ENCODE measurements around the gene SPAM1. TPM values are rescaled to one million over a fixed set of nuclear protein-coding genes. Genes with fewer than 3 reads are reported as not detected.

The SPAM1 gene
- total RNA-seq, 2 donors from 2014 or later, result not detected

GRCh38 chr7:123918309-123918708 lies 6.7 kb upstream of the SPAM1 start:
- H3K4me1 ChIP-seq, result no peaks in the 10 kb centered on the region
- DNase-seq, result no peak
- H3K27me3 ChIP-seq, result no peaks in the 10 kb centered on the region
- no peak for TF ChIP-seq CTCF (IDR thresholded peaks at IDR 0.05)
- no peak overlapping the region for H3K4me3 ChIP-seq
- intact Hi-C loops (cut with DNase I), result no loop called here
- no peak overlapping the region for H3K9ac ChIP-seq (ENCODE audit: low read depth in 2 of 2, low read length in 2 of 2)
- H3K27ac ChIP-seq, result no peak overlapping the region
- H3K9me3 ChIP-seq, result no peaks in the 10 kb centered on the region
- no peaks in the 10 kb centered on the region for H3K36me3 ChIP-seq

DNA sequence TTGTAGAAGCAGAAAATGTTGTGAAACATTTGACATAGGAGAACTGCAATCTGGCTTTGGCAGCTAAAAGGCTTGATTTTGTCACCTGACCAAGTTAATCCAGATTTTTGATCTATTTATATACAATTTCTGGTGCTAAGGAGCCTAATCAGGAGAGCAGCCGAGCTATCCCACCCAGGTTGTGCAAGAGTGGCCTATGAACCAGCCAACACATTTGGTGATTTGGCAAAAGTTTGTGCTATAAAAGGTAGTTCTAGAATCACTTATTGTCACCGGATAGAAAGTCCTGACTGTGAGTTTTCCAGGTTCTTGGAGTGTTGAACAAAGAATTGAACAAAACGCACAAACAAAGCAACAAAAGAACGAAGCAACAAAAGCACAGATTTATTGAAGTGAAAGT lies 1.4 kb upstream of the SPAM1 start:
- Histone ChIP-seq H3K9me3 (no peaks in the 10 kb centered on the region), H3K4me1 (no peaks in the 10 kb centered on the region), H3K27me3 (no peaks in the 10 kb centered on the region), H3K9ac (ENCODE audit: low read depth in 2 of 2, low read length in 2 of 2) (no peak overlapping the region), H3K36me3 (no peaks in the 10 kb centered on the region), H3K4me3 (no peak overlapping the region), H3K27ac (no peak overlapping the region)
- no peak for DNase-seq
- TF ChIP-seq CTCF (IDR thresholded peaks at IDR 0.05), result no peak
- intact Hi-C loops (cut with DNase I), result no loop called here

DNA sequence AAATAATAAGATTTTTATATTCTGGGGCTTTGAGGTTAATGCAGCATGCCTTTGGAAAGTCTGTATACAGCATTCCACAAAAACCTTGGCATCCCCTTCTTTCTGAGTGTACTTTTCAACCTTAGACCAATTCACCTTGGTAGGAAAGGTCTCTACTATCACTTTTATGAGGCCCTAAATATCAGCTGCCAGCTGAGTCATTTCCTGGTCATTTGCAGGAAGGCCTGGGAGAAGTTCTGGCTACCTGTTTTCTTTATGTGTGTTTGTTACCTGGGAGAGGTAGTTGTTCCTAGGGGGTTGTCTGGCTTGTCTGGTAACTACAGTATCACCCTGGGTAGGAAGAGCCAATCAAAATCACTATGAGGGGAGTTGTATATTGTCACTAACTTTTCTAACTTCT lies 4.1 kb downstream of the SPAM1 start:
- no peak for TF ChIP-seq CTCF (IDR thresholded peaks at IDR 0.05)
- DNase-seq, result peak; percentile 38
- intact Hi-C loops (cut with DNase I), result no loop called here
- H3K36me3 ChIP-seq, result no peaks in the 10 kb centered on the region
- H3K27ac ChIP-seq, result no peak overlapping the region
- no peaks in the 10 kb centered on the region for H3K27me3 ChIP-seq
- H3K4me1 ChIP-seq, result no peaks in the 10 kb centered on the region
- H3K9me3 ChIP-seq, result no peaks in the 10 kb centered on the region
- no peak overlapping the region for H3K4me3 ChIP-seq
- H3K9ac ChIP-seq (ENCODE audit: low read depth in 2 of 2, low read length in 2 of 2), result no peak overlapping the region

DNA sequence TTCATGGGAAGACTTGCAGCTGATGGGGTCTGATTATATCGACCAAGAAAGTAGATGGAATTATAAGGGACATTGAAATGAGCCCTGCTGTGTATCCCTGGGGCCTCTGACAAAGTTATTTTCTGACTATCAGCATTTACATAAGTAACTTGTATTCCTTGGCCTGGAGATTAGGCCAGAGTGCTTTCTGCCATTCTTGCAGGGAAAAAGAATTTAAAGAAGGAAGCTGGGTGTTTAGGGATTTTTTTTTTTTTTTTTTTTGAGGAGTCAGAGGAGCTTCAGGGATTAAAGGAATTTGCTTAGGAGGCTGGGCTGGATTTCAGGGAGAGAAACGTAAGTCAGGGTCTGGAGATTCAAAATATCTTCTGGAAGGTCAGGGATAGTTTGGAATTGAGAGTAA lies 4.6 kb downstream of the SPAM1 start:
- no peaks in the 10 kb centered on the region for H3K36me3 ChIP-seq
- no peak for DNase-seq
- intact Hi-C loops (cut with DNase I), result no loop called here
- no peak overlapping the region for H3K4me3 ChIP-seq
- no peaks in the 10 kb centered on the region for H3K4me1 ChIP-seq
- H3K9ac ChIP-seq (ENCODE audit: low read depth in 2 of 2, low read length in 2 of 2), result no peak overlapping the region
- H3K27me3 ChIP-seq, result no peaks in the 10 kb centered on the region
- H3K9me3 ChIP-seq, result no peaks in the 10 kb centered on the region
- H3K27ac ChIP-seq, result no peak overlapping the region
- no peak for TF ChIP-seq CTCF (IDR thresholded peaks at IDR 0.05)

GRCh38 chr7:123935436-123936381 lies 10.7 kb downstream of the SPAM1 start:
- TF ChIP-seq CTCF (IDR thresholded peaks at IDR 0.05), result no peak
- no peaks in the 10 kb centered on the region for H3K9me3 ChIP-seq

More at GRCh38 chr7:123935436-123936381, 10.7 kb downstream of the SPAM1 start:
- Histone ChIP-seq H3K27ac (peak overlapping the region; percentile 2), H3K4me1 (no peaks in the 10 kb centered on the region), H3K4me3 (no peak overlapping the region), H3K9ac (ENCODE audit: low read depth in 2 of 2, low read length in 2 of 2) (no peak overlapping the region), H3K27me3 (no peaks in the 10 kb centered on the region), H3K36me3 (no peaks in the 10 kb centered on the region)
- DNase-seq, result no peak
- intact Hi-C loops (cut with DNase I), result no loop called here
